Activated T-cell treated with anti-CD3 and anti-CD28 coated beads for 1 hour (primary cell): ENCODE results near the gene NEK7.
"Not testable (repeated sequence)": the region's sequence is repeated elsewhere in the genome, so short reads cannot be mapped to it uniquely, and the experiment has no call there.

Experiments
- DNase-seq: peaks from one replicate; pipeline ENCODE4 v3.0.0-alpha.2; 2020; ENCODE audit warnings: low read depth

The NEK7 gene

DNA sequence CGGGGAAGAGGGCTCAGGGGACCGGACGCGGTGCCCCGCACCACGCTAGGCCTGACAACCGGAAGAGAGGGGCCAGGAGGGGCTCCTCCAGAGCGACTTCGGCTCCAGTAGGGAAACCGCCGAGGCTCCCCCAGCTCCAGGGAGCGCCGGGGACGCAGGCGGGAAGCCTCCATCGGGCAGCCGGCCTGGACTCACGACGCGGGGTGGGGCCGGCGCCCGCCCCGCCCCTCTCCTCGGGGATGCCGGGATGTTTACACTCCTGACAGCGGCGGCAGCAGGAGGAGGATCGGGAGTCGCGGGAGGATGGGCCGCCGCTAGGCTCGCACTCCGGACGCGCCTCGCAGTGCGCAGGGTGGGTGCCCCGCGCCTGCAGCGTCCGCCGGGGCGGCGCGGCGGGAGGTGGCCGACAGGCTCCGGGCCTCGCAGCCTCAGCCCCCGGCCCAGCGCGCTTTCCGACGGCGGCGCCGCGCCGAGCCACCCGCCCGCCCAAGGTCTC is at the start of gene NEK7:
Gene NEK7 (plus strand): TSS at position 254 of the 496 bp plus-strand sequence. CDS start 75,583 bp downstream, outside the sequence.
- DNase-seq = peak; percentile 36

- no peak for DNase-seq
Observed at GRCh38 chr1:198107091-198107501, 49.7 kb upstream of the NEK7 start.

DNA sequence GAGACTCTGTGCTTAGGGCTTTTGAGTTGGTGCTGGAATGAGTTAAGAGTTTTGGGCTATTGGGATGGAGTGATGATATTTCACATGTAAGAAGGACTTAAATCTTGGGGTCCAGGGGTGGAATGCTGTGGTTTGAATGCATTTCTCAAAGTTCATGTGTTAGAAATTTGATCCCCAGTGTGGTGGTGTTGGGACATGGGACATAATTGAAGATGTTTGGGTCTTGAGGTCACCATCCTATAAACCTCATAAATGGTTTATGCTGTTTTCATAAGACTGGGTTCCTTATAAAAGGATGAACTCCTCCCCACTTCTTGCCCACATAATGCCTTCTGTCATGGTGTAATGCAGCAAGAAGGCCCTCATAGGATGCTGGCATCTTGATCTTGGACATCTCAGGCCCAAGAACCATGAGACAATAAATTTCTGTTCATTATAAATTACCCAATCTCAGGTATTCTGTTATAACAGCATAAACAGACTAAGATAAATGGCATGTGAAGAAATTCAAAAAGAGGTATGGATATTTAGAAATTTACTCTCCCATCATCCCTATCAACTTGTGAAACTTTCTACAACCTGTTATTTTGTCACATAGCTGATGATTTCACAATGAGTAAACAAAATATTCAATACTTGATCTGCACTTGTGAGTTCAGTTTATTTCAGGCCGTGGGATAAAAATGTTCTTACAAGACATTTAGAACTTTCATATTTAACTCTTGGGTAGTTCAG is 48.0 kb upstream of the NEK7 start:
- DNase-seq = no peak

GRCh38 chr1:198109371-198109715 is 47.5 kb upstream of the NEK7 start:
- DNase-seq = no peak

GRCh38 chr1:198113342-198113750 is 43.5 kb upstream of the NEK7 start:
- no peak for DNase-seq

DNA sequence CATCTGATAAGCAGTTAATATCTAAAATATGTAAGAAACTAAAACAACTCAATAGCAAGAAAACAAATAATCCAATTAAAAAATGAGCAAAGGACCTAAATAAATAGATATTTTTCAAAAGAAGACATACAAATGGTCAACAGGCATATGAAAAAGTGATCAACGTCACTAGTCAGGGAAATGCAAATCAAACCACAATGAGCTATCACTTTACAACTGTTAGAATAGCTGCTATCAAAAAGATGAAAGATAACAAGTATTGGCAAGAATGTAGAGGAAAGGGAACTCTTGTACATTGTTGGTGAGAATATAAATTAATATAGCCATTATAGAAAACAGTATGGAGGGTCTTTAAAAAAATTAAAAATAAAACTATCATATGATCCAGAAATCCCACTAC is 40.7 kb upstream of the NEK7 start:
- DNase-seq = no peak

GRCh38 chr1:198116469-198116868 is 40.3 kb upstream of the NEK7 start:
- DNase-seq = no peak

DNA sequence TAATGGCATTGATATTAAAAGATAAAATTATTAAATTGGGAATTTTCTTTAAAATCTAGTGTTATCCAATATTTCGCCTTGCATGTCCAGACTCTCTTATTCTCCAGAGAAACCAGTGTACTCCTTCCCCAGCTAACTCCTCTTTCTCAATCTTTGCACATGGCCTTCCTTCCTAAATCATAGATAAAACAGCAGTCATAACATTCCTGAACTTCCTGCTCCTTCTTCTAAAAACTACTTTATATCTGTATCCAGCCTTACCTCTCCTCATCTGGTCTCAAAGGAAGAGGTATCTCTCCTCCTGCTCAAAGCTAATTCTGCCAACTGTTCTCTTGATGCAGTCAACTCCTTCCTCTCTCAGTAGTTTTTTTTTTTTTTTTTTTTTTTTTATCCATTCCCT is 39.5 kb upstream of the NEK7 start:
- no peak for DNase-seq

DNA sequence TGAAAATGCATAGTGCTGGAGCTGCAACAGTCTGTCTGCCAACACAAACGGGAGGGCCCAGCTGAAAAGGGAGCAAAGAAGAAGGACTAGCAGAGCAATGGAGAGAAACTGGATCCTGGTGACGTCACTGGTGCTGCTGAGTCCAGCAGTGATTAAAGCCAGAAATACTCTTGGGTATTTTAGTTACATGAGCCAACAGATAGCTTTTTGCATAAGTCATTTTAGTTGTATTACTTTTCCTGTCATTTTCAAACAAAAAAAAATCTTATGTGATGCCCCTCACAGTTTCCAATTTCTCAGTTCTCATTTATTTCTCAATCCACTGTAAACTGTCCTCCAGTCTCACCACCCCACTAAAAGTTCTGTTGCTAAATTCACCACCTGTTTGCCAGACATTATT is 38.7 kb upstream of the NEK7 start:
- DNase-seq = no peak

- no peak for DNase-seq
Observed at GRCh38 chr1:198119906-198120305, 36.9 kb upstream of the NEK7 start.

GRCh38 chr1:198121056-198121826 is 35.6 kb upstream of the NEK7 start:
- no peak for DNase-seq

GRCh38 chr1:198122693-198123092 is 34.1 kb upstream of the NEK7 start:
- no peak for DNase-seq

GRCh38 chr1:198123133-198123532 is 33.7 kb upstream of the NEK7 start:
- DNase-seq = no peak

DNA sequence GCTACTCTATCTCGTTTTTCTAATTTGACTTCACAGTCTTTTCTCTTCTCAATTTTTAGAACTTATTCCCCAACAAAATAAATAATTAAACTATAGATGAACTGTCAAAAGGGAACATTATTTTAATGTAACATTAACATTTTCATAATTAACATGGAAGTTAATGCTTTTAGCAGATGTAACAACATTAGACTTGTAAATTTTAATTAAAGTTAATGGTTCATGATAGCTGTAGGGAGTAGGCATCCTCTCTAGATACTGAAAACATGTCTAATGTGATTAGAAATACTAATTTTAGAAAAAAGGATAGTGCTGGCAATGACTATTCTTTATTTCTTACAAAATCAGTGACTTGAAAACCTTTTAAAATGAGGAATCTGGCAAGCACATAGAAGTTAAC is 32.1 kb upstream of the NEK7 start:
- no peak for DNase-seq

DNA sequence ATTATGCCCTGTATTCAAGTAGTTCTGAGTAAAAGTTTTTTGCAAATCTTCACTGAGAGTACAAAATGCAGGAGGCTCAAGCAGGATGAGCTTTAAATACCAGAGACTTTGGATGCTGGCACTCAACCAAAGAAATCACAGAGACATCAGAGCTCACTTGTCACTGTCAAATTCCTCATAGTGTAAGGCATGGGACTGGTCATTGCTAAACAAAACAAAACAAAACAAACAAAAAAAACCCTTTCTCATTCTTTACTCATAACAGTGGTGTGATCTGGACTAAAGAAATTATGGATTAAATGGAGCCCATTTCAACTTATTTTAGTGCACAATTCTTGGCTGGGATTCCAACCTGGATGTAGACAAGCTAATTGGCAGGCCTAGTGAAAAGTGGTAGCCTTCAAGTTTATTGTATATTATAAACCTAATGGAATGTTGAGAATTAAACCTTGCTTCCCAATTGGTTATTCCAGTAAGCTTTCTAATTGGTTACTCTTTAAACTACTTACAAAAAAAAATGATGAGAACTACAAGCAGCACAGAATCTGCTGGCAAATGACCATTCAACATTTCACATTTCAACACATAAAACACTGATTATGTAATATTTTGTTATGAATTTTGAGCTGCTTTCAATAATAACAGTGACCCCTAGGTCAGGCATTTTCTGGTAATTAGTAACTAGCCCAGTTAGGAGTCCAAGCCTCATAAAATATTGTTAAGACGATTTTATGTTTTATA is 30.6 kb upstream of the NEK7 start:
- no peak for DNase-seq

DNA sequence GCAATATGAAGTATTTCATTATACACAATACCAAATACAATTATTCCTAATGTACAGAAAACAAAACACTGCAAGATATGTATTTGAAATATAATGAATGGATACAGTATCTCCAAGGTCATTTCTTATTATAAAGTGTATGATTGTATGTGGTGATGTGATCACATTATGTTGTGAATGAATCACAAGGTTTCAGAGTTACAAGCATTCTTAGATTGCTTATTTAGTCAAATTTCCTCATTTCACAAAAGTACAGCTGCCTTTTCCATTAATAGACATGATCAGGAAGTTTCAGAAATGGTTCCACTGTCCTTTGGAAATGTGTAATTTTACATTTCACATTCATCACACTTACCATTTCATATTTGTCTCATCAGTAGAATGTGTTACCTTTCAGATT is 28.3 kb upstream of the NEK7 start:
- no peak for DNase-seq

- DNase-seq = not testable (repeated sequence)
Observed at GRCh38 chr1:198130053-198130452, 26.7 kb upstream of the NEK7 start.

DNA sequence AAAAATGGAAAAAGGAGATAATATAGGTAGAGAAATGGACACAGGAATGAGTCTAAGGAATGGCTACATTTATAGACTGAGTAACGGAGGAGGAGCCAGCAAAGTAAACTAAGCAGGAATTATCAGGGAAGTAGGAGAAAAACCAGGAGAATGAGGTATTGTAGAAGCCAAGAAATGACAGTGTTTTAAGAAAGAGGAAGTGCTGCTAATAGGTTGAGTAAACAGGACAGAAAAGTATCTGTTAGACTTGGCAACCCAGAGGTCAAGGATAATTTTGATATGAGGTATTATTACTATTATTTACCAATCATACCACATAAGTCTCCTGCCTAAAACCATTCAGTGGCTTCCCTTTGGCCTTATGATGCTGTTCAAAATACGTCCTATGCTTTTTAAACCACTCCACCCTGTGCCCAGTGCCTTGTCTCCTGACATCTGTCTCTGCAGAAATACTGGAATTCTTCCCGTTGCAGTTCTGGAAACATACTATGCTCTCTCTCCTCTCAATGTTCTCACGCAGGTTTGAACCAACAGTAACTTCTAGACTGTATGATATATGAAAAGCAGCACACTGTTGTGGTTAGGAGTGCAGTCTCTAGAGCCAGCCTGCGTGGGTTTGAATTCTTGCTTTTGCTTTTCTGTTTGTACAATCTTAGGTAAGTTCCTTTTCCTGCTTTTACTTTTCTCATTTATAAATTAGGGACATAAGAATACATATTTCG is 24.6 kb upstream of the NEK7 start:
- DNase-seq = no peak

DNA sequence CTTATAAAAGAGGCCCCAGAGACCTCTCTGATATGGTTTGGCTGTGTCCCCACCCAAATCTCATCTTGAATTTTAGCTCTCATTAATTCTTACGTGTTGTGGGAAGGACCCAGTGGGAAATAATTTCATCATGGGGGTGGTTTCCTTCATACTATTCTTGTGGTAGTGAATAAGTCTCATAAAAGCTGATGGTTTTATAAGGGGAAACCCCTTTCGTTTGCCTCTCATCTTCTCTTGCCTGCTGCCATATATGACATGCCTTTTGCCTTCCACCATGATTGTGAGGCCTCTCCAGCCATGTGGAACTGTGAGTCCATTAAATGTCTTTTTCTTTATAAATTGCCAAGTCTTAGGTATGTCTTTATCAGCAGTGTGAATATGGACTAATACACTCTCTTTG is 22.5 kb upstream of the NEK7 start:
- no peak for DNase-seq

- DNase-seq = no peak
Observed at GRCh38 chr1:198135366-198135765, 21.4 kb upstream of the NEK7 start.

GRCh38 chr1:198141668-198142351 is 15.0 kb upstream of the NEK7 start:
- no peak for DNase-seq

- no peak for DNase-seq
Observed at GRCh38 chr1:198143797-198144196, 13.0 kb upstream of the NEK7 start.
